ENCODE data around the gene CREG1.
"Not testable (repeated sequence)": the region's sequence is repeated elsewhere in the genome, so short reads cannot be mapped to it uniquely, and the experiment has no call there.

Gene CREG1

GRCh38 chr1:167563579-167564246, 10.2 kb upstream of the CREG1 start:
- no peak for DNase-seq (ENCODE audit: low read depth)

GRCh38 chr1:167562702-167563101, 9.1 kb upstream of the CREG1 start:
- DNase-seq (ENCODE audit: low read depth): no peak

GRCh38 chr1:167561753-167562152, 8.2 kb upstream of the CREG1 start:
- no peak for DNase-seq (ENCODE audit: low read depth)

GRCh38 chr1:167555971-167556714, 2.6 kb upstream of the CREG1 start:
- DNase-seq (ENCODE audit: low read depth): peak; percentile 19

- not testable (repeated sequence) for DNase-seq (ENCODE audit: low read depth)
Observed at GRCh38 chr1:167555072-167555471, 1.5 kb upstream of the CREG1 start.

- no peak for DNase-seq (ENCODE audit: low read depth)
Observed at GRCh38 chr1:167554028-167554779, 642 bp upstream of the CREG1 start.

- no peak for DNase-seq (ENCODE audit: low read depth)
Observed at GRCh38 chr1:167551362-167551761, 2.2 kb downstream of the CREG1 start.

- DNase-seq (ENCODE audit: low read depth): no peak
Observed at GRCh38 chr1:167548059-167548932, 5.3 kb downstream of the CREG1 start.

GRCh38 chr1:167546935-167547334, 6.6 kb downstream of the CREG1 start:
- no peak for DNase-seq (ENCODE audit: low read depth)

- no peak for DNase-seq (ENCODE audit: low read depth)
Observed at GRCh38 chr1:167545349-167545748, 8.2 kb downstream of the CREG1 start.

GRCh38 chr1:167544447-167545093, 9.0 kb downstream of the CREG1 start:
- DNase-seq (ENCODE audit: low read depth): no peak

- DNase-seq (ENCODE audit: low read depth): no peak
Observed at GRCh38 chr1:167543199-167543990, 10.2 kb downstream of the CREG1 start.

GRCh38 chr1:167542109-167543032, 11.2 kb downstream of the CREG1 start:
- DNase-seq (ENCODE audit: low read depth): no peak

GRCh38 chr1:167541610-167542009, 12.0 kb downstream of the CREG1 start:
- no peak for DNase-seq (ENCODE audit: low read depth)

- DNase-seq (ENCODE audit: low read depth): no peak
Observed at GRCh38 chr1:167541003-167541402, 12.6 kb downstream of the CREG1 start.

- DNase-seq (ENCODE audit: low read depth): no peak
Observed at GRCh38 chr1:167538657-167539056, 14.9 kb downstream of the CREG1 start.

GRCh38 chr1:167533851-167534300, 19.7 kb downstream of the CREG1 start:
- DNase-seq (ENCODE audit: low read depth): peak; percentile 9

GRCh38 chr1:167532964-167533824, 20.4 kb downstream of the CREG1 start:
- no peak for DNase-seq (ENCODE audit: low read depth)

Data from GM04504 (cell line).